Central memory CD8-positive, alpha-beta T cell (primary cell): Measurements from ENCODE around the gene FAM227B.
"Not testable (repeated sequence)": the region's sequence is repeated elsewhere in the genome, so short reads cannot be mapped to it uniquely, and the experiment has no call there.

Experiments used
- ATAC-seq: fragments of 150-1000 bp; cut with Tn5 transposase; replicated peaks from 2 replicates; pipeline ENCODE4 v1.10.0; 2022; ENCODE audit warnings: mild to moderate bottlenecking, moderate FRiP score, moderate number of reproducible peaks; ENCODE audit not compliant: poor library complexity, severe bottlenecking; ENCODE audit errors: extremely low read depth
- DNase-seq, 2 donors: peaks; one replicate each; pipeline ENCODE4 v3.0.0; 2021; ENCODE audit warnings: low spot score in 2 of 2
- H3K27ac Mint-ChIP-seq: one replicate; pipeline ENCODE4 v1.8.0; 2022; ENCODE audit warnings: low read depth, mild to moderate bottlenecking, moderate library complexity, mixed read lengths
- H3K27me3 Mint-ChIP-seq: one replicate; pipeline ENCODE4 v1.8.0; 2022; ENCODE audit warnings: mixed read lengths
- H3K36me3 Mint-ChIP-seq: one replicate; pipeline ENCODE4 v1.8.0; 2022; ENCODE audit warnings: mild to moderate bottlenecking, moderate library complexity, mixed read lengths; ENCODE audit not compliant: insufficient read depth
- H3K4me1 Mint-ChIP-seq: one replicate; pipeline ENCODE4 v1.8.0; 2022; ENCODE audit warnings: mixed read lengths
- H3K4me3 Mint-ChIP-seq: one replicate; pipeline ENCODE4 v1.8.0; 2022; ENCODE audit warnings: mild to moderate bottlenecking, moderate library complexity, mixed read lengths
- H3K9me3 Mint-ChIP-seq: one replicate; pipeline ENCODE4 v1.8.0; 2022; ENCODE audit warnings: mixed read lengths

Gene FAM227B, protein sequence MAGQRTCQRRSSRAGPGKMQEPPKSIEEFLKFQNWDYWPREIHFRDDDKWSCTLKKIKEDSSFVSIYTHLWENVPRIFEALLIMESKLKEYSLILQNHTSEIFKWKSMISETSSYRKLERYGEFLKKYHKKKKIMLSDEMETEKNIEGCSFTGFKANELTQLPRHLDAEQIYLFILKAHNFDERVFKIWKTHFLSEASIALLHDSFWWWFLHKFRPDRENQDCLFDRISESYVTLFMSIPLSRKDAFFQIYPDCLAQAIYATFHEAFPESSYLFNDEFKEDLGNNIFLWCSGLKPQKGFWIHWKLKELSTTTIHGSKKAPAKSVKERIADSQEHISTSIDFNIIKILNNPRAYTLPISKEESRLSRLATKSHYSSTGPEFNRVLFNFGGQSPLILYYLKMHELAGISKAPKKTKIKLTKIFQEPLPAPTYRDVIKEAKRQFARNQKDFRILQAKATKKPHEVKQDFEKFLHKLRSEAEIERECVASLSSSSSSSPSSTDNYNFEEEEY

DNA sequence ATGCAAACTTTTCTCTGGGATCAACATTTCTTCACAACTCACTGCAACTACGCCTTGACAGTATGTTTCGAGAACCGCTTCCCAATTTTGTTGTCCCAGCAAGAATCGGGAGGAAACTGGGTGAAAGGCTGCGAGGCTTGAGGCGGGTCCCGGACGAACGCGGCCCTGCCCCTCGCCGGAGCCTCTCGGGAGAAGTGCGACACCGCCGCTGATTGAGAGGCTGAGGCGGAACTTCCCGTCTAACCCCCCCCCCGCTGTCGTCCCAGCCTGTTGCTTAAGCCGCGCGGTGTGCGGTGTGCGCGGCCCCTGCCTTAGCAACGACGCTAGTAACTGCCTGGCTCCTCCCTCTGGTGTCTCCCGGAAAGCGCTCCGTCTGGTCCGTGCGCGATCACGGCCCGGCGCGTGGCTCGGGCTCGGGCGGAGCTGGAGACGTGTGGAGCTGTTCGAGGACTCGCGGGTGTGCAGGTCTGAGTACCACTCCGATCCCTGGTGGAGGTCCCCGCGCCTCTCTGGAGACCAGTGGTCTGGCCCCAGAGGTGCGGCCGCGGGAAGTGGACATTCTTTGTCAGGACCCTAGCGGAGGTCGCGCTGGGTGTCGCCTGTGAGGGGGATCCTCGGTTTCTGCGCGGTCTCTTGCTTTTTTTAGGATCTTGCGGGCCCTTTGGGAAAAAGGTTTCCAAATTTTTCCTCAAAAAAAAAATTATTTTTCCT lies at the start of gene FAM227B, which contains the start of gene DTWD1:
Gene FAM227B (minus strand): TSS at position 161 of the 711 bp plus-strand sequence. CDS start 5,647 bp downstream, outside the sequence.
Gene DTWD1 (plus strand): TSS at position 391 of the 711 bp plus-strand sequence. CDS start 4,120 bp downstream, outside the sequence.
- Mint-ChIP-seq H3K36me3 (peaks cover 10% of the 10 kb centered on the region), H3K27me3 (no peaks in the 10 kb centered on the region), H3K27ac (peak within 1 kb of the TSS; percentile 88), H3K4me1 (peaks cover 28% of the 10 kb centered on the region), H3K4me3 (peak within 1 kb of the TSS; percentile 84), H3K9me3 (no peaks in the 10 kb centered on the region)
- ATAC-seq (peak; percentile 99), DNase-seq (peak; percentile 85 to 89)

DNA sequence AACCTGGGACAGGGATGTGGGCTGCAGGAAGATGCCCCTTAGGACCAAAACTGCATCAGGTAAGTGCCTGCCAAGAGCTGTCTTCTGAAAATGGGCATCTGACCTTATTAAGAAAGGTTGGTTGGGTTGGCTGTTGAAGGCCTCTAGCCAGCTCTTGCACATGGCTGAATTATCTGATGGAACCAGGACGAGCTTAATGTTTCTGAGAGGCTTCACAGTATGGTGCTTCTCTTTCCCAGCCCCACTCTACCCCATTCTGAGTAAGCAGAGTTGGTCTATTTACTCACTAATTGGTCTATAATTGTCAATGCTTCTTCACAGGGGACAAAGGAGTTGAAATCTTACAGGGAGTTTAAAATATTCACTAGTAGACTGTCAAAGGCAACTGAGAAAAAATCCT lies 48.7 kb upstream of the FAM227B start:
- Mint-ChIP-seq H3K27me3 (peaks cover 1% of the 10 kb centered on the region), H3K27ac (no peak overlapping the region), H3K36me3 (no peaks in the 10 kb centered on the region), H3K4me3 (no peak overlapping the region), H3K9me3 (no peaks in the 10 kb centered on the region), H3K4me1 (no peaks in the 10 kb centered on the region)
- ATAC-seq (no peak), DNase-seq (no peak)

DNA sequence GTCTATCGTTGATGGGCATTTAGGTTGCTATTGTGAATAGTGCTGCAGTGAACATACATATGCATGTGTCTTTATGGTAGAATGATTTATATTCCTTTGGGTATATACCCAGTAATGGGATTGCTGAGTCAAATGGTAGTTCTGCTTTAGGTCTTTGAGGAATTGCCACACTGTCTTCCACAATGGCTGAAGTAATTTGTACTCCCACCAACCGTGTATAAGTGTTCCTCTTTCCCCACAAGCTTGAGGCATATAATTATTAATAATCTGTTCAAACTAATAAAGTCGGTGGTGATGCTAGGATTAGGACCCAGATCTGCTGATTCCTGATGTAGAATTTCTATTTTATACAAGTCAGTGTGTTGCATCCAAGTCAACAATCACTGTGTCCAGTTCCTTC lies 45.9 kb upstream of the FAM227B start:
- H3K4me1 Mint-ChIP-seq, H3K4me3 Mint-ChIP-seq, DNase-seq, H3K27ac Mint-ChIP-seq, H3K36me3 Mint-ChIP-seq, ATAC-seq, H3K9me3 Mint-ChIP-seq: not testable (repeated sequence)
- H3K27me3 Mint-ChIP-seq: peaks cover 20% of the 10 kb centered on the region

DNA sequence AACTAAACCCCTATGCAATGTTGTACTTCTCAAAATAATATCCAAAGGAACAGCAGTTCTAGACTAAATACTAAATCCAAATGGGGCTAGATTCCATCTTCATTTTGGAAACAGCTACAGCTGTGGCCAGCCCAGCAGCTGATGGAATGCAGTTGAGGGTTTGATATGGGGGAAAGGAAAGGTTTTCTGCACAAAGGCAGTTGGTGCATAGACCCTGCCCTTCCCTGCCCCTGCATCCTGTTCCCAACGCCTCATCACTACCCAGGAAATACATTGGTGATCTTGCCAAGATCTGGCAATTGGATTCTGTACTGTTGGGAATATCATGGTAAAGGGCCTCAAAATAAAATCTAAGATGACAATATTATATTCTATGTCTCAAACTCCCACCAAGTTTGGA lies 44.1 kb upstream of the FAM227B start:
- Mint-ChIP-seq H3K36me3 (no peaks in the 10 kb centered on the region), H3K27me3 (peaks cover 33% of the 10 kb centered on the region), H3K9me3 (no peaks in the 10 kb centered on the region), H3K4me1 (no peaks in the 10 kb centered on the region), H3K4me3 (no peak overlapping the region), H3K27ac (no peak overlapping the region)
- ATAC-seq: no peak
- DNase-seq: no peak

DNA sequence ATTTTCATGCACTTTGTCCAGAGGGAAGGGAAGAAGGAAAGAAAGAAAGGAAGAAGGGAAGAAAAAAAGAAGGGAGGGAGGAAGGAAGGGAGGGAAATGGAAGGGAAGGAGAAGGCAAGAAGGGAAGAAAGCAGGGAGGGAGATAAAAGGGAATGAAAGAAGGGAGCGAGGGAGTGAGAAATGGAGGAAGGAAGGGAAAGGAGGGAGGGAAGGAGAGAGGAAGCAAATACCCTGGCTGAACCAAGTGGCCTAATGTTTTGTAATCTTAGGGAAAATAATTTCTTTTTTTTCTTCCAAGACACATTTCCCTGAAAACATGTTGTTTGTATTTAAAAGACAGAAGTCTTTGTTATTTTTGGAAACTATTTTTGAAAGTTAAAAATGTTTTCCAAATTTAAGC lies 36.1 kb upstream of the FAM227B start:
- no peaks in the 10 kb centered on the region for H3K9me3 Mint-ChIP-seq
- H3K27me3 Mint-ChIP-seq: peaks cover 37% of the 10 kb centered on the region
- no peaks in the 10 kb centered on the region for H3K4me1 Mint-ChIP-seq
- no peak overlapping the region for H3K27ac Mint-ChIP-seq
- no peak overlapping the region for H3K4me3 Mint-ChIP-seq
- H3K36me3 Mint-ChIP-seq: peaks cover 2% of the 10 kb centered on the region
- no peak for ATAC-seq
- no peak for DNase-seq

DNA sequence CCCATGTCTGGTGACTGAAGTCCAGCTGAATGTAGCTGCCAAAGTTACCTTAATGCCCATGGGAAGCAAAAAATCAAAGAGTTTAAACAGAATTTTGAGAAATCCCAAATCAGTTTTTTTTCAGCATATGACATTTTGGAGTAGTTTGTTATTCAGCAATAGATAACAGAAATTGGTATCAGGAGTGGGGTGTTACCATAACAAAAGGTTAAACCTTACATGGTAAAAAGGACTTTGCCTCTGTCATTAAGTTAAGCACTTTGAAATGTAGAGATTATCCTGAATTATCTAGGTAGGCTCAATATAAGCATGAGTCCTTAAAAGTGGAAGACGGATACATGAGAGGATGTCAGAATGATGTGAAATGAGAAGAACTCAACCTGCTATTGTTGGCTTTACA lies 32.3 kb upstream of the FAM227B start:
- DNase-seq (no peak), ATAC-seq (no peak)
- H3K9me3 Mint-ChIP-seq: no peaks in the 10 kb centered on the region
- peaks cover 2% of the 10 kb centered on the region for H3K36me3 Mint-ChIP-seq
- H3K27ac Mint-ChIP-seq: no peak overlapping the region
- H3K27me3 Mint-ChIP-seq: peaks cover 15% of the 10 kb centered on the region
- no peaks in the 10 kb centered on the region for H3K4me1 Mint-ChIP-seq
- H3K4me3 Mint-ChIP-seq: no peak overlapping the region

DNA sequence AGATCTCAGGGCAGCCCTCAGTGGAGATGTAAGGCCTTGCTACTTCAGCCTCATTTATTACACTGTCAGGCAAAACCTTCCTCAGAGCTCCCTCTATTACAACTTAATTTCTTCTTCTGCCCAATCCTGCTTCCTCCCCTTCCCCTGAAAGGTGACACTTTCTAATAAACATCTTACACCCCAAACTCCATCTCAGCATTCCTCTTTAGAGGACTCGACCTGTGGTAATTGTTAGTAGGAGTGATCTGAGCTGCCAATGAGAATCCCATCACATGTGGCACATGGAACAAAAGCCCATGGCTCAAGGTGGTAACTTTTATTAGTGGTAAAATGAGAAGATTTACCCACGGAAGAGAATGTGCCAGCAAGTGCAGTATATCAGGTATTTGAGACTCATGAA lies 30.1 kb upstream of the FAM227B start:
- no peak for ATAC-seq
- H3K36me3 Mint-ChIP-seq: peaks cover 2% of the 10 kb centered on the region
- no peaks in the 10 kb centered on the region for H3K4me1 Mint-ChIP-seq
- DNase-seq: no peak
- H3K27ac Mint-ChIP-seq: no peak overlapping the region
- no peaks in the 10 kb centered on the region for H3K27me3 Mint-ChIP-seq
- H3K4me3 Mint-ChIP-seq: no peak overlapping the region
- no peaks in the 10 kb centered on the region for H3K9me3 Mint-ChIP-seq

DNA sequence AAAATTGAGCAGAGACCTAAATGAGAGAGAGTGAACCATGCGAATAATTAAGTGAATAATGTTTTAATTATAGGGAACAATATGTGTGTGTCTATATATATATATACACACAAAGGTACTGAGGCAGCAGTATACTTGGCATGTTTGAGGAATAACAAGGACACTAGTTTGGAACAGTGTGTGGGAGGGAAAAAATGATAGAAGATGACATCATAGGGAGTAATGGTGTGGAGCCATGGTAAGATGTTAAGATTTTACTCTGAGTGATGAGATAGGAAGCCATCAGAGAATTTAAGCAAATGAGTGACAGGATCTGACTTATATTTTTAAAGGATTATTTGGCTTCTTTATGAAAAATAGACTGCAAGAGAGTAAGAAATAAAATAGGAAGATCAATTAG lies 29.4 kb upstream of the FAM227B start:
- H3K36me3 Mint-ChIP-seq: peaks cover 2% of the 10 kb centered on the region
- no peak overlapping the region for H3K4me3 Mint-ChIP-seq
- DNase-seq (no peak), ATAC-seq (no peak)
- no peaks in the 10 kb centered on the region for H3K27me3 Mint-ChIP-seq
- no peaks in the 10 kb centered on the region for H3K9me3 Mint-ChIP-seq
- no peaks in the 10 kb centered on the region for H3K4me1 Mint-ChIP-seq
- H3K27ac Mint-ChIP-seq: no peak overlapping the region

DNA sequence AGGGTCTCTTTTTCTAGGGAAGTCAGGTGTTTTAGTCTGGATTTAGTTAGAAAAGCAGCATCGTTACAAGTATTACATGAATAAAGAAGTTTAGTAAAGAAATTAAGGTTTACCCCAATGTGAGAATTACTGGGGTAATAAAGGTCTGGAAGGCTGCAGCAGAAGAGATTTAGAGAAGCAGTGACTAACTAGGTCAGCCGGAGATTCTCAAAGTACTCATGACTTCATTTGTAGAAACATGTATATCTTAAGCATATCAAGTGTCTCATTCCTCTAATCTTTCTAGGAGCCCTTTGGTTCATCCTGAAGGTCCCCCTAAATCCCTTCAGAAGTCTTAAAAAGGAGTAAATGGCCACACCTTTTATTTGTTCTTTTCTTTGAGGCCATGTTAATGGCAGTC lies 26.3 kb upstream of the FAM227B start:
- no peaks in the 10 kb centered on the region for H3K9me3 Mint-ChIP-seq
- no peak for ATAC-seq
- peaks cover 5% of the 10 kb centered on the region for H3K36me3 Mint-ChIP-seq
- H3K27me3 Mint-ChIP-seq: no peaks in the 10 kb centered on the region
- no peak for DNase-seq
- H3K4me3 Mint-ChIP-seq: no peak overlapping the region
- H3K27ac Mint-ChIP-seq: no peak overlapping the region
- H3K4me1 Mint-ChIP-seq: no peaks in the 10 kb centered on the region

DNA sequence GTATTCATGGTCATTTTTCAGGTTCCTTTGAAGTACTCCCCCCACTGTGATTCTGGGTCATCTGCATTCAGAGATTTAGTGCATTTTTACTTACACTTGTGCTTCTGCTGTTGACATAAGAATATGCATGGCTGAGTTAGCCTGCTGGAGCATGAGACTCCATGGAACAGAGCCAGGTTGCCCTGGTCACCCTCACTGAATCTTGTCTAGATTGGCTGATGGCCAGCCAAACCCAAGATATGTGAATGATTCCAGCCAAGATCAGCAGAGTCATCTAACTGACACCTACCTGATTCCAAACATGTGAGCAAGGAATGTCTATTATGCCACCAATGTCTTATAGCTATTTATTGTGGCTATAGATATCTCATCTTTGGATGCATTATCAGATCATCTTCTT lies 25.3 kb upstream of the FAM227B start:
- H3K9me3 Mint-ChIP-seq: no peaks in the 10 kb centered on the region
- no peak for ATAC-seq
- H3K27ac Mint-ChIP-seq: no peak overlapping the region
- H3K36me3 Mint-ChIP-seq: peaks cover 6% of the 10 kb centered on the region
- H3K4me3 Mint-ChIP-seq: no peak overlapping the region
- no peaks in the 10 kb centered on the region for H3K4me1 Mint-ChIP-seq
- H3K27me3 Mint-ChIP-seq: no peaks in the 10 kb centered on the region
- no peak for DNase-seq

DNA sequence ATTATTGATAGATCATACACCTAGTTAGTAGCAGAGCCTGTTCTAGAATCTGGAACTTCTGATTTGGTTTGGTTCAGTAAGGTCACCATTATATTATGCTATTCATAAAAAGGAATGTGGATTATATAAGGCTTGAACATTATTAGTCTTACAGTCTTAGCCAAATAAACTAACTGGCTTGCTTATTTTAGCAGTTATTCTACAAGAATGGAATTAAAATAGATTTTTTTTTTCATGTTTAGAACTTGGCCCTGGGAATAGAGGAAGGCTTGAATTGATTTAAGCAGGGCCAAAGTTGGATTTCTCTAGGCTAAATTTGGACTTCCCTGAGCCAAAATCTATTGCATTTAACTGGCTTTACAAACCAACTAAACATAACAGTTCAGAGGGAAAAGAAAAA lies 24.7 kb upstream of the FAM227B start:
- Mint-ChIP-seq H3K4me3 (no peak overlapping the region), H3K9me3 (no peaks in the 10 kb centered on the region), H3K27ac (no peak overlapping the region), H3K4me1 (no peaks in the 10 kb centered on the region), H3K36me3 (peaks cover 6% of the 10 kb centered on the region), H3K27me3 (no peaks in the 10 kb centered on the region)
- DNase-seq (no peak), ATAC-seq (no peak)

DNA sequence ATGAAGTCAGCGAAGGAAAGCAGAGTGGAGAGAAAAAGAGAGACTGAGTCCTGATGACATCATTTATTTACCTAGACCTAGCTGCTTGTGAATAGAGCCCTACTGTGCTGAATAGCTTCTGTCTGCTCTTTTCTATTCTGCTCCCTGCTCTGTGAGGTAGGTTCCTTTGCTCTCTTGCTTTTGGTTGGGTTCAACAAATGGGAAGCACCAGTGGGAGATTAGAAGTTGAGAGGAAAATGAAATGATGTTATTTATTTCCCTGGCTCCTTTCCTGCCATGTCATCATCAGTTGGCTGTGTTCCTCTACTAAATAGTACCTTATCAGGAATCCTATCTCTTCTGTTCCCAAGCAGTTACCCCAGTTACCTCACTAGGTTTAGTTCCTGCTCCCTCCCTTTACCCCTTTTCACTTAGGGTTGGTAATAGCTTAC lies 23.8 kb upstream of the FAM227B start:
- Mint-ChIP-seq H3K4me3 (no peak overlapping the region), H3K36me3 (peaks cover 6% of the 10 kb centered on the region), H3K9me3 (no peaks in the 10 kb centered on the region), H3K27ac (no peak overlapping the region), H3K27me3 (no peaks in the 10 kb centered on the region), H3K4me1 (no peaks in the 10 kb centered on the region)
- no peak for ATAC-seq
- no peak for DNase-seq

DNA sequence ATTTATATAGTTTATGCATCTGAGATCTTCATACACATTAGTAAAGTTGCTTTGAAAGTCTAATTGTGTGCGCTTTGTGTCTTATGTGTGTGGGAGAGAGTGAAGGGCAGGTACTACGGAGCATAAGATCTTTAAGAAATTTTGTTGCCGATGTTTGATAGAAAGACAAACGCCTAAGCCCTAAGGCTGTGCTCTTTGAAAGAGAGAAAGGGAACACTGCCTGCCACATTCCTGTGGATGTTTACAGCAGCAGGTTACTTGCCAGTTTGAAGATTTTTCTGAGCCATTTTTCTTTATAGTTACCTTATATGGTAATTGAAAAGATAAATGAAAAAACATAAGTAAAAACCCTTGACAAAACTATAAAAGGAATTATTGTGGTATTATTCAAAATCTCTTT lies 17.2 kb upstream of the FAM227B start:
- Mint-ChIP-seq H3K36me3 (peaks cover 10% of the 10 kb centered on the region), H3K4me3 (no peak overlapping the region), H3K4me1 (no peaks in the 10 kb centered on the region), H3K27me3 (no peaks in the 10 kb centered on the region), H3K27ac (no peak overlapping the region), H3K9me3 (no peaks in the 10 kb centered on the region)
- no peak for ATAC-seq
- no peak for DNase-seq
